AG10803 (cell line): ENCODE data around the gene AK4.

Experiments used
- DNase-seq: peaks from one replicate; pipeline ENCODE4 v3.0.0; 2010; ENCODE audit warnings: low read depth
- H3K4me3 ChIP-seq: 2 replicates; pipeline ENCODE4 v1.5.1; 2011; ENCODE audit warnings: mild to moderate bottlenecking, low read length, control low read depth
- TF ChIP-seq, protein P1 (sequence below): conservative IDR thresholded peaks from 2 replicates; pipeline ENCODE4 v1.5.1; 2011; ENCODE audit warnings: mild to moderate bottlenecking, low read length, control low read depth, inconsistent platforms

Gene AK4

GRCh38 chr1:65222340-65222940, 74.4 kb downstream of the AK4 start:
- no peak for DNase-seq
- no peak overlapping the region for H3K4me3 ChIP-seq
- TF ChIP-seq, protein P1, sequence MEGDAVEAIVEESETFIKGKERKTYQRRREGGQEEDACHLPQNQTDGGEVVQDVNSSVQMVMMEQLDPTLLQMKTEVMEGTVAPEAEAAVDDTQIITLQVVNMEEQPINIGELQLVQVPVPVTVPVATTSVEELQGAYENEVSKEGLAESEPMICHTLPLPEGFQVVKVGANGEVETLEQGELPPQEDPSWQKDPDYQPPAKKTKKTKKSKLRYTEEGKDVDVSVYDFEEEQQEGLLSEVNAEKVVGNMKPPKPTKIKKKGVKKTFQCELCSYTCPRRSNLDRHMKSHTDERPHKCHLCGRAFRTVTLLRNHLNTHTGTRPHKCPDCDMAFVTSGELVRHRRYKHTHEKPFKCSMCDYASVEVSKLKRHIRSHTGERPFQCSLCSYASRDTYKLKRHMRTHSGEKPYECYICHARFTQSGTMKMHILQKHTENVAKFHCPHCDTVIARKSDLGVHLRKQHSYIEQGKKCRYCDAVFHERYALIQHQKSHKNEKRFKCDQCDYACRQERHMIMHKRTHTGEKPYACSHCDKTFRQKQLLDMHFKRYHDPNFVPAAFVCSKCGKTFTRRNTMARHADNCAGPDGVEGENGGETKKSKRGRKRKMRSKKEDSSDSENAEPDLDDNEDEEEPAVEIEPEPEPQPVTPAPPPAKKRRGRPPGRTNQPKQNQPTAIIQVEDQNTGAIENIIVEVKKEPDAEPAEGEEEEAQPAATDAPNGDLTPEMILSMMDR, result no peak

DNA sequence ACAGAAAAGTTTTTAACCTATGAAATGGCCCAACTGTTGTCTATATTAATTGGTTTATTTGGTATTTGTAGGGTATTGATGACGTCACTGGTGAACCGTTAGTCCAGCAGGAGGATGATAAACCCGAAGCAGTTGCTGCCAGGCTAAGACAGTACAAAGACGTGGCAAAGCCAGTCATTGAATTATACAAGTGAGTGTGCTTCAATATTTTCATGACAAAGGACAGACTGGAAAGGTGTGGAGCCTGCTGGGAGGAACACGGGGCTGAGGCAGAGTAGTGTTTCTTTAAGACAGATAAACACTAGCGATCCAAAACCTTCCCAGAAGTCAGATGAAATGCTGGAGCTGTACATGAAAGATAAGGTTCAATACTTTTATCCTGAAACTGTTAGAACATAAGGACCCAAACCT, 76.7 kb downstream of the AK4 start:
- TF ChIP-seq, protein P1, result no peak
- no peak overlapping the region for H3K4me3 ChIP-seq
- no peak for DNase-seq

- TF ChIP-seq, protein P1, result no peak
- H3K4me3 ChIP-seq, result no peak overlapping the region
- no peak for DNase-seq
These were observed 77.2 kb downstream of the AK4 start for GRCh38 chr1:65225179-65225578.

- DNase-seq, result no peak
- TF ChIP-seq, protein P1, result no peak
- no peak overlapping the region for H3K4me3 ChIP-seq
These were observed 81.2 kb downstream of the AK4 start for GRCh38 chr1:65229201-65229600.

- TF ChIP-seq, protein P1, result no peak
- DNase-seq, result no peak
- H3K4me3 ChIP-seq, result no peak overlapping the region
These were observed 81.8 kb downstream of the AK4 start for GRCh38 chr1:65229754-65230339.

DNA sequence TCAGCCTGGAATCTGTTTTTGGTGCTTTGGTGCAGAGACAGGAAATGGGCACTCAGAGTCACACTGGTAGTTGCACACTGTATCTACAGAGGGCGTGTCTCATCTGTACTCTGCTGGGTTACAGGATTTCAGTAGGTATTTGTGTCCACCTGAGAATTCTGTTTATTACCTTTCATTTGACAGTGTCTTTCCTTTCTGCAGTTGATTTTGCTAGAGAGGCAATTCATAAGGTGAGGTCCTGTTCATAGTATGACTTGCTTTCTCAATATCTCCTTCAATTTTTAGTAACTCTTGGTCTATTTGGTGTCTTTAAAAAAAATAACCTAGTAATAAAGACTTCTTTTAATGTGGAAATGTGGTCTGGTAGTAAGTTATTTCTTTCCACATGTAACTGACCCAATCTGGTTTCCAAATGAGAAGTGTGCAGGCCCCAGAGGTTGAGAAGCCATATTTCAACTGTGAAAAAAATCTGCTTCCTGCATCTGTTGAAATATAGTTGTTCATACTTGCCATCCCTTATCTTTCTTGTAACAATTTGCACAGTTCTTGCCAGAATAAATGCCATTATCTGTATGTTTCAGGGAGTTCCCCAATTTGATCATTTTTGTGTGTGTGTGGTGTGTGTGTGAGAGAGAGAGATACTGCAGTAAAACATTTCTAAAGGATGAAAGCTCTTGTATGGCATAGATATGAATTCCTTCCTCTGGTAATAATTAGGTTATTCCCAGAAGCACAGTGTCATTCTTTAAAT, 82.9 kb downstream of the AK4 start:
- DNase-seq, result no peak
- TF ChIP-seq, protein P1, result no peak
- H3K4me3 ChIP-seq, result no peak overlapping the region
